Panc1 (cell line): ENCODE measurements around the gene CCL16. TPM values are rescaled to one million over a fixed set of nuclear protein-coding genes. Genes with fewer than 3 reads are reported as not detected.

Source experiments
- ATAC-seq: fragments of 200-7000 bp; cut with Tn5 transposase; 2 replicates; pipeline ENCODE4 v1.9.1; 2020; ENCODE audit warnings: mild to moderate bottlenecking, moderate library complexity
- BruUV-seq: library from RNA; stranded (reverse); fragments of 400-500 nt; replicated peaks from 2 replicates; lab custom pipeline; 2021; lab: Mats Ljungman, UMichigan
- CTCF ChIA-PET: fragments of 300-600 bp; sonication (Branson Sonifier 250); formaldehyde crosslinking; loops from one replicate; lab custom pipeline; 2022; ENCODE audit warnings: antibody characterized with exemption; lab: Charles Lee
- POLR2A ChIA-PET: fragments of 300-600 bp; sonication (Branson Sonifier 250); formaldehyde crosslinking; loops from one replicate; lab custom pipeline; 2022; ENCODE audit warnings: antibody characterized with exemption; lab: Charles Lee
- DNase-seq: peaks from one replicate; pipeline ENCODE4 v3.0.0-alpha.2; 2010; ENCODE audit warnings: low read depth, low spot score
- H3K27ac ChIP-seq: 2 replicates; pipeline ENCODE4 v1.5.1; 2011; ENCODE audit warnings: mild to moderate bottlenecking, low read length, inconsistent platforms
- H3K27me3 ChIP-seq: fragments of 200-500 bp; sonication (Bioruptor generic); 2 replicates; pipeline ENCODE4 v1.6.0; 2014; ENCODE audit warnings: low read length, inconsistent platforms; ENCODE audit not compliant: control insufficient read depth, insufficient read depth
- H3K36me3 ChIP-seq: fragments of 200-500 bp; sonication (Bioruptor generic); 2 replicates; pipeline ENCODE4 v1.5.1; 2014; ENCODE audit warnings: inconsistent platforms, mild to moderate bottlenecking, low read length, moderate library complexity; ENCODE audit not compliant: control insufficient read depth, insufficient read depth
- H3K4me1 ChIP-seq: 2 replicates; pipeline ENCODE4 v1.5.1; 2011; ENCODE audit warnings: inconsistent platforms, mild to moderate bottlenecking, low read length, moderate library complexity; ENCODE audit not compliant: control insufficient read depth, insufficient read depth
- H3K4me3 ChIP-seq, 2 experiments: 2 replicates each; pipeline ENCODE4 v1.5.1; 2011 to 2012; ENCODE audit warnings: low read depth in 2 of 2, low read length in 2 of 2, mild to moderate bottlenecking in 2 of 2, inconsistent platforms in 1 of 2, moderate library complexity in 1 of 2
- H3K9me3 ChIP-seq: fragments of 200-500 bp; sonication (Bioruptor generic); 2 replicates; pipeline ENCODE4 v1.5.1; 2014; ENCODE audit warnings: low read depth, mild to moderate bottlenecking, inconsistent platforms, low read length, moderate library complexity; ENCODE audit not compliant: control insufficient read depth, insufficient read depth
- POLR2AphosphoS5 ChIP-seq: IDR thresholded peaks from 2 replicates; pipeline ENCODE4 v1.6.1; 2012; ENCODE audit warnings: mild to moderate bottlenecking, low read depth, low read length, moderate library complexity
- SIN3A ChIP-seq: IDR thresholded peaks from 2 replicates; pipeline ENCODE4 v1.6.1; 2012; ENCODE audit warnings: low read depth, mild to moderate bottlenecking, low read length, moderate library complexity, borderline replicate concordance; ENCODE audit not compliant: insufficient read depth
- TCF7L2 ChIP-seq: IDR thresholded peaks from 2 replicates; pipeline ENCODE4 v1.6.1; 2011; ENCODE audit warnings: mild to moderate bottlenecking, low read depth, low read length, inconsistent platforms
- in situ Hi-C: cut with HindIII; loops from 2 replicates; pipeline ENCODE4 v1.10.0; 2016; ENCODE audit warnings: low sequenced_read_pairs, low pct_unique_long_range_greater_than_20kb
- intact Hi-C: fragments of 100-400 bp; cut with micrococcal nuclease; formaldehyde crosslinking; loops from one replicate; pipeline ENCODE4 v1.10.0; 2022; ENCODE audit not compliant: unreplicated experiment
- total RNA-seq: library from RNA; stranded (reverse); gene quantifications from one replicate; pipeline ENCODE4 v1.2.1, GENCODE V29; 2021; ENCODE audit not compliant: unreplicated experiment
- TF ChIP-seq, protein P1 (sequence below), 2 experiments: IDR thresholded peaks; 2 replicates each; pipeline ENCODE4 v1.6.1; 2011 to 2012; ENCODE audit warnings: low read depth in 2 of 2, control low read depth in 1 of 2, low read length in 1 of 2, mild to moderate bottlenecking in 1 of 2, moderate library complexity in 1 of 2; ENCODE audit not compliant: insufficient read depth in 1 of 2
- TF ChIP-seq, protein P2 (sequence below): fragments of 450-650 bp; IDR thresholded peaks from 2 replicates; pipeline ENCODE4 v1.5.1; 2017; ENCODE audit warnings: mild to moderate bottlenecking

CCL16 gene
- total RNA-seq, 1 experiment from 2014 or later: not detected

DNA sequence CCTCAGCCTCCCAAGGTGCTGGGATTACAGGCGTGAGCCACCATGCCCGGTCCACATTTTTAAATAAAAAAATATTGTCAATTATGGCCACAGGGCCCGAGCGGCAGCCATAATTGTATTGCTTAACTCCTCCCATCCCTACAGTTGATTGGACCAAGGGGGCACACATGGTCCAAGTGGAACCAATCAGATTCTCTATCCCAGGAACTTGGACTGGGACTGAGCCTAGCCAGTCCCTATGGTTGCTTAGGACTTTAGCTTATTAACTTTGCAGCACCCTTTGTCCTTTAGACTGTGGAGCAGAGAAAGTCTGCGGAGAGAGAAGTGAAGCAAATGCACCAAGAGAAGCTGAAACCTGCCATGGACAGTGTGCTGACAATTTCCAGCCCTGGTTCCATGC is 45.2 kb downstream of the CCL16 start:
- Histone ChIP-seq H3K27me3 (no peaks in the 10 kb centered on the region), H3K9me3 (no peaks in the 10 kb centered on the region), H3K27ac (no peak overlapping the region), H3K4me3 (no peak overlapping the region), H3K36me3 (no peaks in the 10 kb centered on the region), H3K4me1 (peaks cover 4% of the 10 kb centered on the region)
- POLR2A ChIA-PET: no interaction called here
- DNase-seq: no peak
- no TSS peak for BruUV-seq
- intact Hi-C loops: no loop called here
- TF ChIP-seq, protein P1, sequence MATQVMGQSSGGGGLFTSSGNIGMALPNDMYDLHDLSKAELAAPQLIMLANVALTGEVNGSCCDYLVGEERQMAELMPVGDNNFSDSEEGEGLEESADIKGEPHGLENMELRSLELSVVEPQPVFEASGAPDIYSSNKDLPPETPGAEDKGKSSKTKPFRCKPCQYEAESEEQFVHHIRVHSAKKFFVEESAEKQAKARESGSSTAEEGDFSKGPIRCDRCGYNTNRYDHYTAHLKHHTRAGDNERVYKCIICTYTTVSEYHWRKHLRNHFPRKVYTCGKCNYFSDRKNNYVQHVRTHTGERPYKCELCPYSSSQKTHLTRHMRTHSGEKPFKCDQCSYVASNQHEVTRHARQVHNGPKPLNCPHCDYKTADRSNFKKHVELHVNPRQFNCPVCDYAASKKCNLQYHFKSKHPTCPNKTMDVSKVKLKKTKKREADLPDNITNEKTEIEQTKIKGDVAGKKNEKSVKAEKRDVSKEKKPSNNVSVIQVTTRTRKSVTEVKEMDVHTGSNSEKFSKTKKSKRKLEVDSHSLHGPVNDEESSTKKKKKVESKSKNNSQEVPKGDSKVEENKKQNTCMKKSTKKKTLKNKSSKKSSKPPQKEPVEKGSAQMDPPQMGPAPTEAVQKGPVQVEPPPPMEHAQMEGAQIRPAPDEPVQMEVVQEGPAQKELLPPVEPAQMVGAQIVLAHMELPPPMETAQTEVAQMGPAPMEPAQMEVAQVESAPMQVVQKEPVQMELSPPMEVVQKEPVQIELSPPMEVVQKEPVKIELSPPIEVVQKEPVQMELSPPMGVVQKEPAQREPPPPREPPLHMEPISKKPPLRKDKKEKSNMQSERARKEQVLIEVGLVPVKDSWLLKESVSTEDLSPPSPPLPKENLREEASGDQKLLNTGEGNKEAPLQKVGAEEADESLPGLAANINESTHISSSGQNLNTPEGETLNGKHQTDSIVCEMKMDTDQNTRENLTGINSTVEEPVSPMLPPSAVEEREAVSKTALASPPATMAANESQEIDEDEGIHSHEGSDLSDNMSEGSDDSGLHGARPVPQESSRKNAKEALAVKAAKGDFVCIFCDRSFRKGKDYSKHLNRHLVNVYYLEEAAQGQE (IDR thresholded peaks at IDR 0.05; ENCODE audit: insufficient read depth in 1 of 2, low read depth in 2 of 2, low read length in 1 of 2): no peak
- no peak for TF ChIP-seq POLR2AphosphoS5
- TF ChIP-seq TCF7L2: no peak
- no peak for TF ChIP-seq SIN3A
- TF ChIP-seq, protein P2, sequence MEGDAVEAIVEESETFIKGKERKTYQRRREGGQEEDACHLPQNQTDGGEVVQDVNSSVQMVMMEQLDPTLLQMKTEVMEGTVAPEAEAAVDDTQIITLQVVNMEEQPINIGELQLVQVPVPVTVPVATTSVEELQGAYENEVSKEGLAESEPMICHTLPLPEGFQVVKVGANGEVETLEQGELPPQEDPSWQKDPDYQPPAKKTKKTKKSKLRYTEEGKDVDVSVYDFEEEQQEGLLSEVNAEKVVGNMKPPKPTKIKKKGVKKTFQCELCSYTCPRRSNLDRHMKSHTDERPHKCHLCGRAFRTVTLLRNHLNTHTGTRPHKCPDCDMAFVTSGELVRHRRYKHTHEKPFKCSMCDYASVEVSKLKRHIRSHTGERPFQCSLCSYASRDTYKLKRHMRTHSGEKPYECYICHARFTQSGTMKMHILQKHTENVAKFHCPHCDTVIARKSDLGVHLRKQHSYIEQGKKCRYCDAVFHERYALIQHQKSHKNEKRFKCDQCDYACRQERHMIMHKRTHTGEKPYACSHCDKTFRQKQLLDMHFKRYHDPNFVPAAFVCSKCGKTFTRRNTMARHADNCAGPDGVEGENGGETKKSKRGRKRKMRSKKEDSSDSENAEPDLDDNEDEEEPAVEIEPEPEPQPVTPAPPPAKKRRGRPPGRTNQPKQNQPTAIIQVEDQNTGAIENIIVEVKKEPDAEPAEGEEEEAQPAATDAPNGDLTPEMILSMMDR: no peak
- in situ Hi-C loops: no loop called here
- no peak; the same call in 1 of the 2 replicates for ATAC-seq
- CTCF ChIA-PET: no interaction called here

DNA sequence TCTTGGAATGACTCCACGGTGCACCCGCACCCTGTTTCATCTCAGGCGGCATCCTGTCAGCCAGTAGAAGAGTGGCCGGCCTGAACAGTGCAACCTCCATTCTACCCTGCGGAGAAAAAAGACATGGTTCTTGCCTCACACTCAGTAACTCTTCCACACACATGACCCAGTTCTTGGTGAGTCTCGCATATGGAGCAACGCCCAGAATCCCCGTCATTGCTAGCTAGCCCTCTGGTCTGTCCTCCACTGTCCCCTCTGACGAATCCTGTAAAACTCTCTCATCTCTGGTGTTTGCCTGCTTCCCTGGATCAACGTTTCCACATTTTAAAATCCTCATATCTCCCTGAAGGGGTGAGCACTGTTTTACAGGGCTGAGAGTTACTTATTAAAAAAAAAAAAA is 46.5 kb downstream of the CCL16 start:
- in situ Hi-C loops: no loop called here
- no peak overlapping the region for H3K4me3 ChIP-seq

More for the DNA sequence above, 46.5 kb downstream of the CCL16 start:
- DNase-seq: no peak
- no peaks in the 10 kb centered on the region; the same call in 1 of the 2 replicates for H3K36me3 ChIP-seq
- POLR2A ChIA-PET: interaction anchor here (0.6 kb wide), 1 partner anchor 69 kb away, joined by 4 read pairs; no protein-coding TSS in a partner anchor
- peaks cover 13% of the 10 kb centered on the region for H3K4me1 ChIP-seq
- intact Hi-C loops: no loop called here
- CTCF ChIA-PET: no interaction called here
- ATAC-seq: no peak
- H3K27me3 ChIP-seq: no peaks in the 10 kb centered on the region
- no peak overlapping the region for H3K27ac ChIP-seq
- no TSS peak for BruUV-seq
- no peaks in the 10 kb centered on the region for H3K9me3 ChIP-seq
- TF ChIP-seq TCF7L2 (no peak), SIN3A (no peak), POLR2AphosphoS5 (no peak)
- TF ChIP-seq, protein P1 (IDR thresholded peaks at IDR 0.05; ENCODE audit: insufficient read depth in 1 of 2, low read depth in 2 of 2, low read length in 1 of 2): no peak
- TF ChIP-seq, protein P2: no peak
